GM12878 (cell line): Measurements from ENCODE around the gene TMEM175. TPM values are rescaled to one million over a fixed set of nuclear protein-coding genes. Genes with fewer than 3 reads are reported as not detected.

Experiments used
- ATAC-seq: fragments of 200-7000 bp; cut with Tn5 transposase; 3 replicates; pipeline ENCODE4 v1.9.1; 2020; ENCODE audit warnings: mild to moderate bottlenecking, moderate library complexity
- BruUV-seq: library from RNA; stranded (reverse); fragments of 400-500 nt; replicated peaks from 2 replicates; lab custom pipeline; 2021; lab: Mats Ljungman, UMichigan
- CTCF ChIA-PET: fragments of 300-600 bp; sonication (Branson Sonifier 250); formaldehyde crosslinking; extraction: SDS; loops from one replicate; lab custom pipeline; 2021; ENCODE audit warnings: inconsistent platforms; lab: Yijun Ruan, JAX
- POLR2A ChIA-PET: fragments of 350-600 bp; formaldehyde crosslinking; extraction: SDS; loops from one replicate; lab custom pipeline; 2021; ENCODE audit warnings: inconsistent platforms; lab: Charles Lee
- RAD21 ChIA-PET: fragments of 300-600 bp; sonication (Branson Sonifier 250); formaldehyde crosslinking; loops from one replicate; lab custom pipeline; 2023; ENCODE audit warnings: antibody characterized with exemption; ENCODE audit not compliant: unreplicated experiment; lab: Charles Lee
- SMC1A ChIA-PET: fragments of 300-600 bp; sonication (Branson Sonifier 250); formaldehyde crosslinking; loops from one replicate; lab custom pipeline; 2023; ENCODE audit not compliant: unreplicated experiment, uncharacterized antibody; lab: Charles Lee
- DNase-seq: peaks from one replicate; pipeline ENCODE4 v3.0.0-alpha.2; 2011; ENCODE audit warnings: low read depth, low spot score
- FAIRE-seq: peaks from 3 replicates; lab custom pipeline; 2011; peaks lifted over from hg19 to GRCh38; lab: Jason Lieb, UNC
- H2AFZ ChIP-seq: 2 replicates; pipeline ENCODE4 v1.6.0; 2011; ENCODE audit warnings: low read depth, low read length, control low read depth; ENCODE audit not compliant: control insufficient read depth
- H3K27ac ChIP-seq: 2 replicates; pipeline ENCODE4 v1.5.1; 2011; ENCODE audit warnings: control low read depth; ENCODE audit not compliant: control insufficient read depth, insufficient read depth
- H3K27me3 ChIP-seq, 2 experiments: replicated peaks in 1 of 2; 2 replicates each; pipeline versions ENCODE4 v1.6.0 to v1.6.1; 2011; ENCODE audit warnings: low read length in 1 of 2; ENCODE audit not compliant: control insufficient read depth in 2 of 2, insufficient read depth in 2 of 2
- H3K36me3 ChIP-seq, 2 experiments: 2 replicates each; pipeline ENCODE4 v1.5.1; 2011; ENCODE audit warnings: low read length in 1 of 2; ENCODE audit not compliant: control insufficient read depth in 2 of 2, insufficient read depth in 2 of 2
- H3K4me1 ChIP-seq: 2 replicates; pipeline ENCODE4 v1.6.1; 2011; ENCODE audit warnings: mild to moderate bottlenecking, low read length, moderate library complexity, mixed read lengths; ENCODE audit not compliant: control insufficient read depth, insufficient read depth
- H3K4me2 ChIP-seq: 2 replicates; pipeline ENCODE4 v1.6.0; 2011; ENCODE audit warnings: control low read depth; ENCODE audit not compliant: control insufficient read depth, insufficient read depth
- H3K4me3 ChIP-seq: fragments of 200-600 bp; sonication (generic); 2 replicates; pipeline ENCODE4 v1.5.1; 2016
- H3K79me2 ChIP-seq: 2 replicates; pipeline ENCODE4 v1.6.0; 2011; ENCODE audit warnings: low read length; ENCODE audit not compliant: control insufficient read depth, insufficient read depth
- H3K9ac ChIP-seq: 2 replicates; pipeline ENCODE4 v1.8.0; 2011; ENCODE audit warnings: low read length, control low read depth, mixed read lengths; ENCODE audit not compliant: control insufficient read depth, insufficient read depth
- H3K9me3 ChIP-seq: replicated peaks from 3 replicates; pipeline ENCODE4 v1.5.1; 2011; ENCODE audit warnings: mild to moderate bottlenecking, low read length; ENCODE audit not compliant: control insufficient read depth, insufficient read depth
- H4K20me1 ChIP-seq: 2 replicates; pipeline ENCODE4 v1.6.0; 2011; ENCODE audit not compliant: control insufficient read depth, insufficient read depth
- POU2F2 ChIP-seq: IDR thresholded peaks from 3 replicates; pipeline ENCODE4 v1.6.1; 2011; ENCODE audit warnings: low read depth, mild to moderate bottlenecking, low read length, borderline replicate concordance
- ZNF24 ChIP-seq: fragments of 450-650 bp; IDR thresholded peaks from 2 replicates; pipeline ENCODE4 v1.6.1; 2017; ENCODE audit warnings: antibody characterized with exemption, mild to moderate bottlenecking
- WGBS: methylation state at CpG from one replicate; pipeline ENCODE4 v1.1.6; 2016; ENCODE audit warnings: low lambda C conversion rate; ENCODE audit not compliant: insufficient replicate concordance, insufficient coverage; ENCODE audit errors: missing lambda C conversion rate; 5-methylcytosine and 5-hydroxymethylcytosine counted together
- in situ Hi-C: fragments of 300-500 bp; cut with MboI; formaldehyde crosslinking; loops from 9 replicates; pipeline ENCODE4 v1.14.3; 2018; ENCODE audit warnings: mixed read lengths
- intact Hi-C: fragments of 100-400 bp; cut with micrococcal nuclease; formaldehyde crosslinking; loops from one replicate; pipeline ENCODE4 v1.14.2; 2022; ENCODE audit not compliant: unreplicated experiment
- polyA plus RNA-seq, 11 experiments: library from polyadenylated mRNA; depleted of rRNA in 4 of 11; unstranded in 6 of 11; stranded (reverse) in 5 of 11; fragments of >200 nt; fragmentation: Nextera tagmentation in 4 of 11; fragmentation: Illumina TruSeq in 1 of 11; extraction: Ambion mirVana in 4 of 11; extraction: Trizol in 1 of 11; gene quantifications; 1 replicate in 1 of 11; 2 replicates in 10 of 11; pipeline versions ENCODE4 v1.2.1 to v1.2.3, GENCODE V29; 2011 to 2016; ENCODE audit warnings: inconsistent platforms in 2 of 11, missing spikeins in 2 of 11, low read depth in 1 of 11
- total RNA-seq, 4 experiments: library from RNA; depleted of rRNA in 3 of 4; stranded (reverse); fragments of >200 nt in 3 of 4; fragmentation: Illumina TruSeq in 1 of 4; extraction: Trizol in 1 of 4; gene quantifications; 2 replicates each; pipeline versions ENCODE4 v1.2.1 to v1.2.3, GENCODE V29; 2013 to 2021
- TF ChIP-seq, protein P1 (sequence below): fragments of 450-650 bp; IDR thresholded peaks from 2 replicates; pipeline ENCODE4 v1.6.1; 2014; ENCODE audit warnings: mild to moderate bottlenecking
- TF ChIP-seq, protein P2 (sequence below): fragments of 450-650 bp; conservative IDR thresholded peaks from 2 replicates; pipeline ENCODE4 v1.6.1; 2017; ENCODE audit warnings: mild to moderate bottlenecking, moderate library complexity
- TF ChIP-seq, protein P3 (sequence below): IDR thresholded peaks from 2 replicates; pipeline ENCODE4 v1.6.1; 2011; ENCODE audit warnings: mild to moderate bottlenecking, low read depth, low read length, moderate library complexity; ENCODE audit not compliant: insufficient replicate concordance

Gene TMEM175
- total and polyA plus RNA-seq, 10 of the 15 experiments (the other 5 are each of a cell fraction or from before 2014, with no cell fraction given), result 0.11 to 39.5 (median 22.3) TPM

GRCh38 chr4:966266-967112 lies 34.2 kb downstream of the TMEM175 start:
- DNase-seq, result no peak
- no peak for FAIRE-seq
- Histone ChIP-seq H3K79me2 (no peaks in the 10 kb centered on the region), H4K20me1 (no peaks in the 10 kb centered on the region), H3K27ac (no peak overlapping the region), H3K4me2 (no peak overlapping the region), H3K9ac (no peak overlapping the region), H3K27me3 (no peaks in the 10 kb centered on the region), H3K9me3 (no peaks in the 10 kb centered on the region), H3K36me3 (no peaks in the 10 kb centered on the region), H3K4me1 (no peaks in the 10 kb centered on the region), H3K4me3 (no peak overlapping the region), H2AFZ (no peak overlapping the region)
- ChIA-PET POLR2A (no interaction called here), RAD21 (no interaction called here), SMC1A (no interaction called here), CTCF (no interaction called here)
- no TSS peak for BruUV-seq
- intact Hi-C loops, result no loop called here
- 79% methylated on average over 45 of the region's 48 CpGs for WGBS
- TF ChIP-seq, protein P1, sequence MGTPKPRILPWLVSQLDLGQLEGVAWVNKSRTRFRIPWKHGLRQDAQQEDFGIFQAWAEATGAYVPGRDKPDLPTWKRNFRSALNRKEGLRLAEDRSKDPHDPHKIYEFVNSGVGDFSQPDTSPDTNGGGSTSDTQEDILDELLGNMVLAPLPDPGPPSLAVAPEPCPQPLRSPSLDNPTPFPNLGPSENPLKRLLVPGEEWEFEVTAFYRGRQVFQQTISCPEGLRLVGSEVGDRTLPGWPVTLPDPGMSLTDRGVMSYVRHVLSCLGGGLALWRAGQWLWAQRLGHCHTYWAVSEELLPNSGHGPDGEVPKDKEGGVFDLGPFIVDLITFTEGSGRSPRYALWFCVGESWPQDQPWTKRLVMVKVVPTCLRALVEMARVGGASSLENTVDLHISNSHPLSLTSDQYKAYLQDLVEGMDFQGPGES, result no peak
- TF ChIP-seq, protein P2, sequence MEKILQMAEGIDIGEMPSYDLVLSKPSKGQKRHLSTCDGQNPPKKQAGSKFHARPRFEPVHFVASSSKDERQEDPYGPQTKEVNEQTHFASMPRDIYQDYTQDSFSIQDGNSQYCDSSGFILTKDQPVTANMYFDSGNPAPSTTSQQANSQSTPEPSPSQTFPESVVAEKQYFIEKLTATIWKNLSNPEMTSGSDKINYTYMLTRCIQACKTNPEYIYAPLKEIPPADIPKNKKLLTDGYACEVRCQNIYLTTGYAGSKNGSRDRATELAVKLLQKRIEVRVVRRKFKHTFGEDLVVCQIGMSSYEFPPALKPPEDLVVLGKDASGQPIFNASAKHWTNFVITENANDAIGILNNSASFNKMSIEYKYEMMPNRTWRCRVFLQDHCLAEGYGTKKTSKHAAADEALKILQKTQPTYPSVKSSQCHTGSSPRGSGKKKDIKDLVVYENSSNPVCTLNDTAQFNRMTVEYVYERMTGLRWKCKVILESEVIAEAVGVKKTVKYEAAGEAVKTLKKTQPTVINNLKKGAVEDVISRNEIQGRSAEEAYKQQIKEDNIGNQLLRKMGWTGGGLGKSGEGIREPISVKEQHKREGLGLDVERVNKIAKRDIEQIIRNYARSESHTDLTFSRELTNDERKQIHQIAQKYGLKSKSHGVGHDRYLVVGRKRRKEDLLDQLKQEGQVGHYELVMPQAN, result no peak
- TF ChIP-seq, protein P3, sequence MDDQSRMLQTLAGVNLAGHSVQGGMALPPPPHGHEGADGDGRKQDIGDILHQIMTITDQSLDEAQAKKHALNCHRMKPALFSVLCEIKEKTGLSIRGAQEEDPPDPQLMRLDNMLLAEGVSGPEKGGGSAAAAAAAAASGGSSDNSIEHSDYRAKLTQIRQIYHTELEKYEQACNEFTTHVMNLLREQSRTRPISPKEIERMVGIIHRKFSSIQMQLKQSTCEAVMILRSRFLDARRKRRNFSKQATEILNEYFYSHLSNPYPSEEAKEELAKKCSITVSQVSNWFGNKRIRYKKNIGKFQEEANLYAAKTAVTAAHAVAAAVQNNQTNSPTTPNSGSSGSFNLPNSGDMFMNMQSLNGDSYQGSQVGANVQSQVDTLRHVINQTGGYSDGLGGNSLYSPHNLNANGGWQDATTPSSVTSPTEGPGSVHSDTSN, result no peak
- no peak for TF ChIP-seq POU2F2
- no peak for TF ChIP-seq ZNF24
- ATAC-seq, result no peak
- in situ Hi-C loops, result no loop called here
